ENCODE data around the gene ZNF474. TPM values are rescaled to one million over a fixed set of nuclear protein-coding genes. Genes with fewer than 3 reads are reported as not detected.

The ZNF474 gene
- total RNA-seq, 1 donor from 2014 or later: 0.45 TPM

DNA sequence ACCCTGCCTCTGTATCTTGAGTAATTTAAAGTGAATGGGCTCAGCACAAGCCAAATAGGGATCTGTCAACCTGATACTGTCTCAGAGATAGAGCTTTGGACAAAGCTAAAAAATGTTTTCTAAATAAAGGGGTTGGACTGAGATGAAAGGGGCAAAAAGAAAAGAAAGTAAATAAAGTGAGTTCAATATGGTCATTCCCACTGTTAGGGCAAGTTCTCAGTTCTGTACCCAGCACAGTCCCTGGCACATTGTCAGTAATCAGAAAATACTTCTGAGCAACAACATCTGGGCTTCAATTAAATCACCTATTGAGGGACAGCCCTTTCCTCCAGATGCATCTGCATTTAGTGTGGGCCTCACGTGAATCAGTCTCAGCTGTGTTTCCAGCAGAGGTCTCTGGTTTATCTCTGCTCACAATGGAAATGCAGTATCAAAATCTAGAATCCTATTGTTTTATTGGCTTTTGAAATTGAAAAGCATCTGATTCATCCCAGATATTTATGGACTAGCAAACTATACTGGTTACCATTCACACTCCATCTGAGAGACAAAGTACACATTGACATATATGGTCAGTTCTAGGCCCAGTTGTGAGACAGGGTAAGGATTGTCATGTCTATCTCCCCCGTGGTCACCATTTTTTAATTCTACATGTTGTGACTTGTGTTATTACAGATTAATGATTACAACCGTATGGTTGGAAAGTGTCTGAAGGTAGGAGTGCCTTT, 35.6 kb downstream of the ZNF474 start:
- DNase-seq (ENCODE audit: low read depth) (no peak), FAIRE-seq (no peak)
- Histone ChIP-seq H3K9ac (ENCODE audit: low read length) (peak overlapping the region; percentile 81), H2AFZ (ENCODE audit: low read depth, low read length) (no peak overlapping the region), H3K79me2 (ENCODE audit: insufficient read depth, low read length) (no peaks in the 10 kb centered on the region), H3K27me3 (ENCODE audit: insufficient read depth, low read length) (no peaks in the 10 kb centered on the region), H3K4me1 (ENCODE audit: insufficient read depth, low read length) (peaks cover 39% of the 10 kb centered on the region), H3K27ac (ENCODE audit: low read depth, low read length) (peak overlapping the region; percentile 95), H3K4me3 (ENCODE audit: insufficient read depth, low read depth, low read length) (no peak overlapping the region), H3K36me3 (ENCODE audit: insufficient read depth, low read length) (no peaks in the 10 kb centered on the region), H3K9me3 (ENCODE audit: insufficient read depth, low read depth, low read length) (no peaks in the 10 kb centered on the region), H4K20me1 (ENCODE audit: insufficient read depth, low read length) (no peaks in the 10 kb centered on the region), H3K4me2 (ENCODE audit: low read length) (peak overlapping the region; percentile 77)
- Mint-ChIP-seq H3K27me3 (ENCODE audit: low read depth, unreplicated experiment) (no peaks in the 10 kb centered on the region), H3K4me3 (ENCODE audit: unreplicated experiment) (no peak overlapping the region), H3K27ac (ENCODE audit: unreplicated experiment) (peak overlapping the region; percentile 94), H3K9me3 (ENCODE audit: unreplicated experiment) (no peaks in the 10 kb centered on the region), H3K36me3 (ENCODE audit: low read depth, unreplicated experiment) (no peaks in the 10 kb centered on the region), H3K4me1 (ENCODE audit: low read depth, unreplicated experiment) (peaks cover 40% of the 10 kb centered on the region)
- TF ChIP-seq EZH2 (IDR thresholded peaks at IDR 0.05; ENCODE audit: insufficient read depth, low read length): no peak
- TF ChIP-seq, protein P1, sequence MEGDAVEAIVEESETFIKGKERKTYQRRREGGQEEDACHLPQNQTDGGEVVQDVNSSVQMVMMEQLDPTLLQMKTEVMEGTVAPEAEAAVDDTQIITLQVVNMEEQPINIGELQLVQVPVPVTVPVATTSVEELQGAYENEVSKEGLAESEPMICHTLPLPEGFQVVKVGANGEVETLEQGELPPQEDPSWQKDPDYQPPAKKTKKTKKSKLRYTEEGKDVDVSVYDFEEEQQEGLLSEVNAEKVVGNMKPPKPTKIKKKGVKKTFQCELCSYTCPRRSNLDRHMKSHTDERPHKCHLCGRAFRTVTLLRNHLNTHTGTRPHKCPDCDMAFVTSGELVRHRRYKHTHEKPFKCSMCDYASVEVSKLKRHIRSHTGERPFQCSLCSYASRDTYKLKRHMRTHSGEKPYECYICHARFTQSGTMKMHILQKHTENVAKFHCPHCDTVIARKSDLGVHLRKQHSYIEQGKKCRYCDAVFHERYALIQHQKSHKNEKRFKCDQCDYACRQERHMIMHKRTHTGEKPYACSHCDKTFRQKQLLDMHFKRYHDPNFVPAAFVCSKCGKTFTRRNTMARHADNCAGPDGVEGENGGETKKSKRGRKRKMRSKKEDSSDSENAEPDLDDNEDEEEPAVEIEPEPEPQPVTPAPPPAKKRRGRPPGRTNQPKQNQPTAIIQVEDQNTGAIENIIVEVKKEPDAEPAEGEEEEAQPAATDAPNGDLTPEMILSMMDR (IDR thresholded peaks at IDR 0.05; ENCODE audit: insufficient read depth, low read depth, low read length): no peak

DNA sequence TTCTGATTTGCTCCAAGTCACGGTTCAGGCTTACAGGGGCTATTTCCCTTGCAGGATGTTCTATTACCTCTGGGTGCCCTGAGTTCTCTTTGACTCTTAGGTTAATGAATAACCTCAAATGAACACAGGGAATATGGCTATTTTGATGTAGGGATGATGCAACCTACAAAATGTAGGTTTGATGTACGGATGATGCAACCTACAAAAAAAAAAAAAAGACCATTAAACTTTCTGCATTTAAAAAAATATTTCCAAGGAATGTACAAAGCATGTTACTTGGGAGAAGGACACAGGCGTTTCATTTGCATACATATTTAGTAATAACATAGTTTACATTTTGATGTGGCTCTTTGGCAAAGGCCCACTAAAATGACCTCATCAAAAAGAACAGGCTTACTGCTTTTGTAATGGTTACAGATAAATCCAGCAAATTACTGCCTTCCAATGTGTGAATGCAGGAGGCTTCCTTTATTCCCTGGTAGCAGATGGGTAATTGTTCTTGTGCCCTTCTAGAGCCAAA, 36.3 kb downstream of the ZNF474 start:
- peak; percentile 72 for DNase-seq (ENCODE audit: low read depth)

More for the DNA sequence above, 36.3 kb downstream of the ZNF474 start:
- Mint-ChIP-seq H3K36me3 (ENCODE audit: low read depth, unreplicated experiment) (no peaks in the 10 kb centered on the region), H3K9me3 (ENCODE audit: unreplicated experiment) (no peaks in the 10 kb centered on the region), H3K4me3 (ENCODE audit: unreplicated experiment) (no peak overlapping the region), H3K4me1 (ENCODE audit: low read depth, unreplicated experiment) (peaks cover 44% of the 10 kb centered on the region), H3K27ac (ENCODE audit: unreplicated experiment) (peak overlapping the region; percentile 94), H3K27me3 (ENCODE audit: low read depth, unreplicated experiment) (no peaks in the 10 kb centered on the region)
- no peak overlapping the region for H3K4me2 ChIP-seq (ENCODE audit: low read length)
- no peaks in the 10 kb centered on the region for H3K27me3 ChIP-seq (ENCODE audit: insufficient read depth, low read length)
- peak; percentile 20 for FAIRE-seq
- H3K79me2 ChIP-seq (ENCODE audit: insufficient read depth, low read length): no peaks in the 10 kb centered on the region
- no peak overlapping the region for H3K9ac ChIP-seq (ENCODE audit: low read length)
- TF ChIP-seq EZH2 (IDR thresholded peaks at IDR 0.05; ENCODE audit: insufficient read depth, low read length): no peak
- TF ChIP-seq, protein P1 (IDR thresholded peaks at IDR 0.05; ENCODE audit: insufficient read depth, low read depth, low read length): no peak
- no peak overlapping the region for H3K4me3 ChIP-seq (ENCODE audit: insufficient read depth, low read depth, low read length)
- no peak overlapping the region for H2AFZ ChIP-seq (ENCODE audit: low read depth, low read length)
- peaks cover 45% of the 10 kb centered on the region for H3K4me1 ChIP-seq (ENCODE audit: insufficient read depth, low read length)
- H4K20me1 ChIP-seq (ENCODE audit: insufficient read depth, low read length): no peaks in the 10 kb centered on the region
- H3K36me3 ChIP-seq (ENCODE audit: insufficient read depth, low read length): no peaks in the 10 kb centered on the region
- H3K27ac ChIP-seq (ENCODE audit: low read depth, low read length): peak overlapping the region; percentile 95
- no peaks in the 10 kb centered on the region for H3K9me3 ChIP-seq (ENCODE audit: insufficient read depth, low read depth, low read length)

All from astrocyte (in vitro differentiated cells and primary cell).